GM12864 (cell line): Measurements from ENCODE around the gene EXOC7.
"Not testable (repeated sequence)": the region's sequence is repeated elsewhere in the genome, so short reads cannot be mapped to it uniquely, and the experiment has no call there.

Source experiments
- DNase-seq: peaks from one replicate; pipeline ENCODE4 v3.0.0-alpha.2; 2011; ENCODE audit warnings: low read depth
- H3K4me3 ChIP-seq: 2 replicates; pipeline ENCODE4 v1.5.1; 2011; ENCODE audit warnings: mild to moderate bottlenecking, low read depth, low read length, control low read depth
- CTCF ChIP-seq: IDR thresholded peaks from 2 replicates; pipeline ENCODE4 v1.5.1; 2011; ENCODE audit warnings: low read depth, mild to moderate bottlenecking, moderate library complexity, low read length, control low read depth, inconsistent platforms; ENCODE audit errors: missing control alignments

EXOC7 gene

GRCh38 chr17:76074390-76075363, 28.9 kb downstream of the EXOC7 start, which contains the start of gene GALR2:
TSS of gene GALR2 (plus strand) at chr17:76074781. CDS start at chr17:76074884, 103 bp downstream.
- no peak for TF ChIP-seq CTCF
- DNase-seq = no peak
- no peak within 1 kb of the TSS for H3K4me3 ChIP-seq

- peak; percentile 69 for DNase-seq
- no peak for TF ChIP-seq CTCF
These were observed 31.3 kb downstream of the EXOC7 start, which contains the start of gene SRP68 for GRCh38 chr17:76072148-76072858. TSS of gene SRP68 (minus strand) at chr17:76072517. CDS start at chr17:76072491, 26 bp downstream.

GRCh38 chr17:76071531-76072147, 31.9 kb downstream of the EXOC7 start:
- peak; percentile 50 for DNase-seq
- no peak for TF ChIP-seq CTCF
- peak overlapping the region; percentile 58 for H3K4me3 ChIP-seq

More at GRCh38 chr17:76072148-76072858, 31.3 kb downstream of the EXOC7 start, which contains the start of gene SRP68:
- peak within 1 kb of the TSS; percentile 58 for H3K4me3 ChIP-seq

- TF ChIP-seq CTCF = no peak
- no peak overlapping the region for H3K4me3 ChIP-seq
- no peak for DNase-seq
These were observed 37.8 kb downstream of the EXOC7 start for GRCh38 chr17:76065775-76066174.

GRCh38 chr17:76063875-76064546, 39.6 kb downstream of the EXOC7 start:
- DNase-seq = peak; percentile 71
- TF ChIP-seq CTCF = no peak
- H3K4me3 ChIP-seq = no peak overlapping the region

GRCh38 chr17:76058264-76058663, 45.3 kb downstream of the EXOC7 start:
- H3K4me3 ChIP-seq, DNase-seq: not testable (repeated sequence)
